GM18870 (cell line): ENCODE measurements around the gene MYO6.
"Not testable (repeated sequence)": the region's sequence is repeated elsewhere in the genome, so short reads cannot be mapped to it uniquely, and the experiment has no call there.

Source experiments
- ATAC-seq: cut with Tn5 transposase; IDR thresholded peaks from one replicate; pipeline ENCODE4 v1.9.1; 2021; ENCODE audit warnings: moderate library complexity; ENCODE audit not compliant: unreplicated experiment

The MYO6 gene

DNA sequence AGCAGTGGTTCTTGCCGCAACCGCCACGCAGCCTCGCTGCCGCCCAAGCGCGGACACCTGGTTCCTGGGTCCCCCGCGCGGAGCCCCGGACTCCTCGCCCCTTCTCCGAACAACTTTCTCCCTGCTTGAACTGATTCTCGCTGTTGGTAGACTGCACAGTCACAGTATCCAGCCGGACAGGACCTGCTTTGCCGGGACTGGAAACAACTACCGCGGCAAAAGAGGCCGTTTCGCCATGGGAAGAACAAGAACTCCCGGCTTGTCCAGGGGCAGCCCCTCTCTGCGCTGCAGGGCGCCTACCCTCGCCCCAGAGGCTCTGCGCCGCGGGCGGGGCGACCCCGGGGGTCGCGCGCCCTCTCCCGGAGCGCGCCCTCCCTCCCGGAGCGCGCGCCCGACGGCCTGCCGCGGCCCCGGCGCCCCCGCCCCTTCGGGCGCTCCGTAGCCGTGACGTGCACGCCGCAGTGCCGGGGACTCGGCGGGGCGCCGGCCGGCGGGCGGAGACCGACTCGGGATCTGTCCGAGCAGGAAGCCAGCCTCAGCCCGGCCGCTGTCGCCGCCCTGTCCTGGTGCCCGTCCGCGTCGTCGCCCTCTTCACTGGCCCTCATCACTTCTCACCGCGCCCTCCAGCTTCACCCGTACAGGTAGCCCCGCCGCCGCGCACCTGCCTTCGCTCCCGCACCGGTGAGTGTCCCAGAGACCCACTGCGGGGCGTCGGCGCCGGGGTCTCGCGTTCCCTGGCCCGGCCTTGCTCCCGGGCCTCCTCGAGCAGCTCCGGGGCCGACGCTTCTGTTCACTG is at the start of gene MYO6:
MYO6 (plus strand) TSS at position 497 of the 796 bp plus-strand sequence. CDS start 68,309 bp downstream, outside the sequence.
- ATAC-seq: no peak

DNA sequence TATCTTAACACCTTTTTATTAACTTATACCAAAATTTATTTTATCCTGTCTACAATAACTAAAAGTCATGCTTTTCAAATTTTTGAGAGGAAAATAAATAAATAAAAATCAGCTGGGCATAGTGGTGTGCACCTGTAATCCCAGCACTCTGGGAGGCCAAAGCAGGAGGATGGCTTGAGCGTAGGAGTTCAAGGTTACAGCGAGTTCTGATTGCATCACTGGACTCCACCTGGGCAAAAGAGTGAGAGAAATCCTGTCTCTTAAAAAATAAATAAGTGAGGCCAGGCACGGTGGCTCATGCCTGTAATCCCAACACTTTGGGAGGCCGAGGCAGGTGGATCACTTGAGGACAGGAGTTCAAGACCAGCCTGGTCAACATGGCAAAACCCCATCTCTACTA is 40.7 kb upstream of the MYO6 start:
- not testable (repeated sequence) for ATAC-seq

- ATAC-seq: no peak
These were observed 37.9 kb upstream of the MYO6 start for GRCh38 chr6:75711173-75711572.

GRCh38 chr6:75719133-75719532 is 29.9 kb upstream of the MYO6 start:
- ATAC-seq: no peak

DNA sequence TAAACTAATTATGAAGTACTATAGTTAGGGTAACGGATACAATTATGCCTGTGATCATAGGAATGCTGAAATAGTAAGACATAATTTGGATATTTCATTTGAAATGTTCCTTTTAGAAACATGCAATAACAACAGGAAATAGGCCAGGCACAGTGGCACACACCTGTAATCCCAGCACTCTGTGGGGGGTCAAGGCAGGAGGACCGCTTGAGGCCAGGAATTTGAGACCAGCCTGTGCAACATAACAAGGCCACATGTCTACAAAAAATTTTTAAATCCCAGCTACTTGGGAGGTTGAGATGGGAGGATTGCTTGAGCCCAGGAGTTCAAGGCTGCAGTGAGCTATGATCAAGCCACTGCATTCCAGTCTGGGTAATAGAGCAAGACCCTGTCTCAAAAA is 25.7 kb upstream of the MYO6 start:
- no peak for ATAC-seq

DNA sequence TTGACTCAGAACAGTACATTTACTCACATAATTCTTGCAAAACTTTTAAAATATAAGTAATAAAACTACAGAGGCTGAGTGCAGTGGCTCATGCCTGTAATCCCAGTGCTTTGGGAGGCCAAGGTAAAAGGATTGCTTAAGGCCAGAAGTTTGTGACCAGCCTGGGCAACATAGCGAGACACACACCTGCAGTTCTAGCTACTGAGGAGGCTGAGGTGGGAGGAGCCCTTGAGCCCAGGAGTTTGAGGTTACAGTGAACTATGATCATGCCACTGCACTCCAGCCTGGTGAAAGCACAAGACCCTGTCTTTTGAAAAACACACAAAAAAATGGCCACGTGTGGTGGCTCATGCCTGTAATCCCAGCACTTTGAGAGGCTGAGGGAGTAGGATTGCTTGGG is 21.8 kb upstream of the MYO6 start:
- ATAC-seq: no peak

GRCh38 chr6:75731029-75731428 is 18.0 kb upstream of the MYO6 start:
- ATAC-seq: not testable (repeated sequence)

DNA sequence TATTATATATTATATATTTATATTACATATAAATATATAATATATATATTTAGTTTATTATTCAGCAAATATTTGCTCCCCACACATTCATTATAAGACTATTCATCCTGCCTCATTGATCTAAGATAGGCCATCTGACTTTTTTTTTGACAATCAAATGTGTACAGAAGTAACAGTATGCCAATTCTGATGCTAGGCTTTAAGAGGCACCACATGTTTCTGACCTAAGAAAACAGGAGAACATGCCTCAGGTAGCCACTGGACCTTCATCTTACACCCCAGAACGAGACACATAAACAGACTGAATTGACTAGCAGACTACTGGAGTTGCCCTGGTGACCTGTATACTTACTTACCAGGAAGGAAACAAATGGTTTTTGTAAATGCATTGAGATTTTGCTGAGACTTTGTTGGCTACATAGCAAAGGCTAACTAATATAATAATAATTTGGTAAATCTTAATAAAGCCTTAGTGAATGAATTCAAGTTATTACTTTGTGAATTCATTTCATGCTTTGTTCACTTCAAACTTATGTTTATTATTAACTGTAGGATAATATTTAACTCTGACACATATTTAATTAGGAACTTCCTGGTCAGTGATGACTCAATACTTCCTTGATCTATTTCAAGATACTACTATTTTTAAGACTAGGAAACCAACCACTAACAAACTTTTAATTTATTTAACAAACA is 13.4 kb upstream of the MYO6 start:
- peak; percentile 96 for ATAC-seq

DNA sequence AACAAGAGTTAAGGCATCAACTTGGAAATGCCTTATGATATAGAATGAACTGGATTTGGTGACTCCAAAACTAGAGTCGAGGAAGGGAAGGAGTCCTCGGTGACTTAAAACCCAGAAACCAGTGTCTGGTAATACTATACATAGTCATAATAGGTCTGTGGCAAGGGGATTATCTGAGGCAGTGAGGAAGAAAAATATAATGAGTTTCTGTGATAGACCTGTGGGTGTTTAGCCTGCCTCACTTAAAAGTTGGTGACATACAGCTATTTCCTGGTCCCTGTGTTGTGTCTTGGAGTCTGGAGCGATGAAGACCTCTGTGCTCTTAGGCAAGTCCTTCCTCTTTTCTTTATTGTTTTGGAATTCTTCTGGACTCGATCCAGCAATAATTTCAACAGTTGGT is 5.1 kb upstream of the MYO6 start:
- ATAC-seq: no peak

- no peak for ATAC-seq
These were observed 3.6 kb upstream of the MYO6 start for GRCh38 chr6:75745404-75745803.

- no peak for ATAC-seq
These were observed 2.8 kb upstream of the MYO6 start for GRCh38 chr6:75746221-75746620.

GRCh38 chr6:75747152-75747992 is 1.7 kb upstream of the MYO6 start:
- no peak for ATAC-seq

- no peak for ATAC-seq
These were observed 866 bp upstream of the MYO6 start for GRCh38 chr6:75748003-75748742.

GRCh38 chr6:75751443-75751842 is 2.4 kb downstream of the MYO6 start:
- ATAC-seq: no peak

DNA sequence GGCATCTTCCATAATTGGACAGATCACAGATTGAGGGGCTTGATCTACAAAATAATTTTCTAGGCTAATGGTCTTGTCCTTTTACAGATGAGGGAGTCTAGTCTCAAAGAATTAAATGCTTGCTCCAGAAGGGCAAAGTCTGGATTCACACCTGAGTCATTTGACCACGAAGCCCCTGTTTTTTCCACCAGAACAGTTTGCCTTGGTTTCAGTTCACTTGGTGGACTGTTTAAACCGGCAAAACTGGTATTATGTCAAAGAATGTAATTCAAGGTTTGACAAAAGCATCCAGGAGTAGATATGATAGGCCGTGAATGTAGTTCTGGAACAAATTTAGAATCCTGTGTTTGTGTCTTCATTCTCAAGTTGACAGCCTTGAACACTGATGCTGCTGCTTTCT is 3.3 kb downstream of the MYO6 start:
- no peak for ATAC-seq

- ATAC-seq: no peak
These were observed 6.7 kb downstream of the MYO6 start for GRCh38 chr6:75755704-75756103.

GRCh38 chr6:75757295-75757694 is 8.3 kb downstream of the MYO6 start:
- ATAC-seq: no peak

DNA sequence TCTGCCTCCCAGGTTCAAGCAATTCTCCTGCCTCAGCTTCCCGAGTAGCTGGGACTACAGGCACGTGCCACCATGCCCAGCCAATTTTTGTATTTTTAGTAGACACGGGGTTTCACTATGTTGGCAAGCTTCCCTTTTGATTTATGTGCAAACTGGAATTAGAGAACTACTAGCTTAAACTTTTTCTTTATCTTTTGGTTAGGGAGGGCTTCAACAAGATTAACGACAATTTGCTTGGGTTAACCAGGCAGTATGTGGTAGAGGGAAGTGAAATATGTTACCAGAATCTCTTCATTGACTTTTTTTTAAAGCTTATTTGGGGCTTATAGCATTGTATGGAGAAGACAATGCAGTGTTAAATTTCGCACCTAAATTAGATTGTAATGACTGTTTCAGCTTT is 9.0 kb downstream of the MYO6 start:
- no peak for ATAC-seq

GRCh38 chr6:75759207-75759606 is 10.2 kb downstream of the MYO6 start:
- peak; percentile 53 for ATAC-seq

GRCh38 chr6:75760320-75760719 is 11.3 kb downstream of the MYO6 start:
- ATAC-seq: no peak

- ATAC-seq: no peak
These were observed 12.4 kb downstream of the MYO6 start for GRCh38 chr6:75761489-75761888.
